Ishikawa (cell line): Measurements from ENCODE around the gene EEF1AKMT4.

Experiments used
- CEBPB ChIP-seq: IDR thresholded peaks from 2 replicates; pipeline ENCODE4 v1.6.1; 2012
- CREB1 ChIP-seq: IDR thresholded peaks from 2 replicates; pipeline ENCODE4 v1.6.1; 2012; ENCODE audit warnings: low read depth
- EGR1 ChIP-seq: IDR thresholded peaks from 2 replicates; pipeline ENCODE4 v1.6.1; 2012
- EP300 ChIP-seq: IDR thresholded peaks from 2 replicates; pipeline ENCODE4 v1.6.1; 2012; ENCODE audit warnings: borderline replicate concordance
- MAX ChIP-seq: IDR thresholded peaks from 2 replicates; pipeline ENCODE4 v1.6.1; 2012
- RAD21 ChIP-seq: IDR thresholded peaks from 2 replicates; pipeline ENCODE4 v1.6.1; 2012; ENCODE audit warnings: low read depth
- REST ChIP-seq: IDR thresholded peaks from 2 replicates; pipeline ENCODE4 v1.6.1; 2012; ENCODE audit warnings: low read depth, mild to moderate bottlenecking
- TAF1 ChIP-seq: IDR thresholded peaks from 2 replicates; pipeline ENCODE4 v1.6.1; 2012; ENCODE audit warnings: low read depth, mild to moderate bottlenecking
- TCF12 ChIP-seq: IDR thresholded peaks from 2 replicates; pipeline ENCODE4 v1.6.1; 2012; ENCODE audit warnings: low read depth
- TEAD4 ChIP-seq: IDR thresholded peaks from 2 replicates; pipeline ENCODE4 v1.6.1; 2012
- YY1 ChIP-seq: IDR thresholded peaks from 2 replicates; pipeline ENCODE4 v1.6.1; 2012; ENCODE audit warnings: low read depth
- ZBTB7A ChIP-seq: IDR thresholded peaks from 2 replicates; pipeline ENCODE4 v1.6.1; 2012; ENCODE audit warnings: low read depth

GRCh38 chr3:184241141-184241446 lies 8.4 kb upstream of the EEF1AKMT4 start:
- no peak for TF ChIP-seq EP300
- no peak for TF ChIP-seq REST
- no peak for TF ChIP-seq CREB1
- no peak for TF ChIP-seq YY1
- no peak for TF ChIP-seq TAF1
- no peak for TF ChIP-seq MAX
- TF ChIP-seq ZBTB7A = no peak
- TF ChIP-seq RAD21 = no peak
- TF ChIP-seq CEBPB = no peak
- TF ChIP-seq TCF12 = no peak
- TF ChIP-seq EGR1 = no peak
- no peak for TF ChIP-seq TEAD4
